Middle frontal gyrus (tissue), 1 donor: ENCODE results near the gene C1QB.

Experiments used
- DNase-seq: peaks from one replicate; pipeline ENCODE4 v3.0.0-alpha.2; 2015; ENCODE audit warnings: low spot score; ENCODE audit errors: extremely low spot score

Gene C1QB

GRCh38 chr1:22633697-22634463, 19.2 kb upstream of the C1QB start:
- DNase-seq: no peak

GRCh38 chr1:22635436-22635835, 17.6 kb upstream of the C1QB start:
- no peak for DNase-seq

GRCh38 chr1:22636353-22636752, 16.7 kb upstream of the C1QB start, which contains the start of gene C1QA:
C1QA (plus strand) TSS chr1:22636628; CDS start chr1:22637617, 989 bp downstream.
- no peak for DNase-seq

- no peak for DNase-seq
These were observed 16.1 kb upstream of the C1QB start for GRCh38 chr1:22636927-22637326.

GRCh38 chr1:22637907-22638445, 15.1 kb upstream of the C1QB start:
- no peak for DNase-seq

- DNase-seq: no peak
These were observed 14.4 kb upstream of the C1QB start for GRCh38 chr1:22638476-22639234.

- no peak for DNase-seq
These were observed 13.8 kb upstream of the C1QB start for GRCh38 chr1:22639286-22639685.

GRCh38 chr1:22641247-22641646, 11.8 kb upstream of the C1QB start:
- DNase-seq: no peak

- peak; percentile 32 for DNase-seq
These were observed 11.0 kb upstream of the C1QB start for GRCh38 chr1:22641906-22642636.

GRCh38 chr1:22643381-22643780, 9.7 kb upstream of the C1QB start, which contains the start of gene C1QC:
C1QC (plus strand) TSS chr1:22643633; CDS start chr1:22644024, 391 bp downstream.
- DNase-seq: no peak

GRCh38 chr1:22643928-22644327, 9.1 kb upstream of the C1QB start:
- no peak for DNase-seq

- no peak for DNase-seq
These were observed 7.1 kb upstream of the C1QB start for GRCh38 chr1:22645931-22646330.

GRCh38 chr1:22646384-22646783, 6.7 kb upstream of the C1QB start:
- no peak for DNase-seq

- no peak for DNase-seq
These were observed 2.8 kb upstream of the C1QB start for GRCh38 chr1:22650089-22650693.

GRCh38 chr1:22651941-22652856, 837 bp upstream of the C1QB start:
- DNase-seq: no peak

- DNase-seq: no peak
These were observed 1.7 kb downstream of the C1QB start for GRCh38 chr1:22654692-22655091.

- no peak for DNase-seq
These were observed 5.5 kb downstream of the C1QB start for GRCh38 chr1:22658385-22659163.

- no peak for DNase-seq
These were observed 7.7 kb downstream of the C1QB start for GRCh38 chr1:22660716-22661241.

GRCh38 chr1:22661880-22662279, 8.8 kb downstream of the C1QB start:
- DNase-seq: no peak
